HEK293T (cell line): ENCODE data around the gene C16orf90.

Experiments used
- BHLHE40 ChIP-seq: fragments of 450-650 bp; IDR thresholded peaks from 2 replicates; pipeline ENCODE4 v1.6.1; 2016; ENCODE audit warnings: mild to moderate bottlenecking, moderate library complexity, borderline replicate concordance
- ELF4 ChIP-seq: fragments of 450-650 bp; IDR thresholded peaks from 2 replicates; pipeline ENCODE4 v1.6.1; 2017; ENCODE audit warnings: antibody characterized with exemption
- FOXK2 ChIP-seq: fragments of 450-650 bp; IDR thresholded peaks from 2 replicates; pipeline ENCODE4 v1.6.1; 2016; ENCODE audit warnings: mild to moderate bottlenecking
- FOXM1 ChIP-seq: fragments of 450-650 bp; IDR thresholded peaks from 2 replicates; pipeline ENCODE4 v1.6.1; 2017; ENCODE audit warnings: mild to moderate bottlenecking, borderline replicate concordance
- SP1 ChIP-seq: fragments of 450-650 bp; IDR thresholded peaks from 2 replicates; pipeline ENCODE4 v1.6.1; 2017
- TARDBP ChIP-seq: fragments of 450-650 bp; IDR thresholded peaks from 2 replicates; pipeline ENCODE4 v1.6.1; 2016

- no peak for TF ChIP-seq BHLHE40
- TF ChIP-seq TARDBP, result no peak
- TF ChIP-seq SP1, result no peak
- no peak for TF ChIP-seq FOXK2
- no peak for TF ChIP-seq ELF4
- no peak for TF ChIP-seq FOXM1
Observed at GRCh38 chr16:3482659-3483241, 12.5 kb downstream of the C16orf90 start.
